Urinary bladder (tissue), 4 donors: ENCODE data around the gene POLH. TPM values are rescaled to one million over a fixed set of nuclear protein-coding genes. Genes with fewer than 3 reads are reported as not detected.

Experiments used
- DNase-seq: peaks from one replicate; pipeline ENCODE4 v3.0.0-alpha.2; 2015; ENCODE audit errors: extremely low spot score
- H3K27ac ChIP-seq: one replicate; pipeline ENCODE4 v1.5.1; 2013; ENCODE audit warnings: low read depth, mild to moderate bottlenecking, moderate library complexity
- H3K36me3 ChIP-seq: one replicate; pipeline ENCODE4 v1.6.1; 2013; ENCODE audit warnings: mild to moderate bottlenecking, moderate library complexity; ENCODE audit not compliant: insufficient read depth
- H3K4me1 ChIP-seq: one replicate; pipeline ENCODE4 v1.6.1; 2013; ENCODE audit warnings: mild to moderate bottlenecking, moderate library complexity; ENCODE audit not compliant: insufficient read depth
- H3K4me3 ChIP-seq: one replicate; pipeline ENCODE4 v1.5.1; 2013; ENCODE audit warnings: low read depth, low read length
- WGBS: extraction: QIAGEN DNeasy Blood & Tissue Kit; methylation state at CpG from one replicate; pipeline ENCODE4 v1.1.7; 2013; 5-methylcytosine and 5-hydroxymethylcytosine counted together
- polyA plus RNA-seq: library from polyadenylated mRNA; stranded (reverse); fragments of 200-250 nt; gene quantifications from one replicate; pipeline ENCODE4 v1.2.3, GENCODE V29; 2013
- total RNA-seq: library from RNA; depleted of rRNA; stranded (reverse); fragments of >200 nt; gene quantifications from one replicate; pipeline ENCODE4 v1.2.3, GENCODE V29; 2014
- donor health status: healthy with polysubstance abuse.
- donor health status: healthy.

The POLH gene
- total and polyA plus RNA-seq, 2 donors: 5.7 to 16.8 TPM

- no peak overlapping the region for H3K27ac ChIP-seq
- H3K36me3 ChIP-seq: no peaks in the 10 kb centered on the region
- no peak for DNase-seq
- no peaks in the 10 kb centered on the region for H3K4me1 ChIP-seq
- 92% methylated on average over 6 of the region's 6 CpGs for WGBS
- no peak overlapping the region for H3K4me3 ChIP-seq
Observed at GRCh38 chr6:43613721-43614395, 37.9 kb downstream of the POLH start.

- Histone ChIP-seq H3K4me1 (no peaks in the 10 kb centered on the region), H3K27ac (no peak overlapping the region), H3K36me3 (no peaks in the 10 kb centered on the region), H3K4me3 (no peak overlapping the region)
- 79% methylated on average over 3 of the region's 3 CpGs for WGBS
- no peak for DNase-seq
Observed at GRCh38 chr6:43614396-43614730, 38.4 kb downstream of the POLH start.

GRCh38 chr6:43616725-43617472 is 40.9 kb downstream of the POLH start:
- H3K27ac ChIP-seq: no peak overlapping the region
- no peak for DNase-seq
- 95% methylated on average over 9 of the region's 9 CpGs for WGBS
- H3K4me1 ChIP-seq: no peaks in the 10 kb centered on the region
- H3K36me3 ChIP-seq: no peaks in the 10 kb centered on the region
- no peak overlapping the region for H3K4me3 ChIP-seq

GRCh38 chr6:43621078-43621835 is 45.3 kb downstream of the POLH start:
- Histone ChIP-seq H3K4me1 (no peaks in the 10 kb centered on the region), H3K27ac (no peak overlapping the region), H3K4me3 (no peak overlapping the region), H3K36me3 (peaks cover 3% of the 10 kb centered on the region)
- 96% methylated on average over 12 of the region's 12 CpGs for WGBS
- no peak for DNase-seq

GRCh38 chr6:43621836-43622180 is 45.8 kb downstream of the POLH start:
- peaks cover 3% of the 10 kb centered on the region for H3K36me3 ChIP-seq
- DNase-seq: no peak
- WGBS: 90% methylated on average over 10 of the region's 10 CpGs
- H3K4me3 ChIP-seq: no peak overlapping the region
- H3K27ac ChIP-seq: no peak overlapping the region
- H3K4me1 ChIP-seq: no peaks in the 10 kb centered on the region

- 90% methylated on average over 10 of the region's 10 CpGs for WGBS
- no peak for DNase-seq
- Histone ChIP-seq H3K4me3 (no peak overlapping the region), H3K36me3 (peaks cover 3% of the 10 kb centered on the region), H3K27ac (no peak overlapping the region), H3K4me1 (no peaks in the 10 kb centered on the region)
Observed at GRCh38 chr6:43622541-43622940, 46.6 kb downstream of the POLH start.

GRCh38 chr6:43623880-43624785 is 48.1 kb downstream of the POLH start:
- H3K27ac ChIP-seq: no peak overlapping the region
- H3K4me3 ChIP-seq: no peak overlapping the region
- DNase-seq: no peak
- peaks cover 3% of the 10 kb centered on the region for H3K36me3 ChIP-seq
- 90% methylated on average over 12 of the region's 12 CpGs for WGBS
- H3K4me1 ChIP-seq: no peaks in the 10 kb centered on the region

- Histone ChIP-seq H3K36me3 (peaks cover 3% of the 10 kb centered on the region), H3K4me3 (no peak overlapping the region), H3K4me1 (no peaks in the 10 kb centered on the region), H3K27ac (no peak overlapping the region)
- DNase-seq: no peak
- 86% methylated on average over 7 of the region's 7 CpGs for WGBS
Observed at GRCh38 chr6:43624786-43625288, 48.9 kb downstream of the POLH start.

- no peak overlapping the region for H3K4me3 ChIP-seq
- 94% methylated on average over 16 of the region's 16 CpGs for WGBS
- H3K36me3 ChIP-seq: peaks cover 3% of the 10 kb centered on the region
- H3K27ac ChIP-seq: no peak overlapping the region
- H3K4me1 ChIP-seq: no peaks in the 10 kb centered on the region
- no peak for DNase-seq
Observed at GRCh38 chr6:43625393-43625992, 49.5 kb downstream of the POLH start.

- peak; percentile 79 for DNase-seq
- H3K36me3 ChIP-seq: peaks cover 3% of the 10 kb centered on the region
- H3K27ac ChIP-seq: peak overlapping the region; percentile 44
- 57% methylated on average over 5 of the region's 5 CpGs for WGBS
- H3K4me3 ChIP-seq: no peak overlapping the region
- H3K4me1 ChIP-seq: no peaks in the 10 kb centered on the region
Observed at GRCh38 chr6:43627008-43627825, 51.2 kb downstream of the POLH start.

GRCh38 chr6:43628393-43629103 is 52.6 kb downstream of the POLH start:
- Histone ChIP-seq H3K4me3 (peak overlapping the region; percentile 84), H3K36me3 (peaks cover 3% of the 10 kb centered on the region), H3K4me1 (no peaks in the 10 kb centered on the region), H3K27ac (peak overlapping the region; percentile 95)
- WGBS: 2% methylated on average over 25 of the region's 25 CpGs
- DNase-seq: peak; percentile 39

GRCh38 chr6:43629104-43629504 is 53.1 kb downstream of the POLH start, which contains the start of gene GTPBP2:
Gene GTPBP2, minus strand, starts transcription at chr6:43629264. Its CDS starts 102 bp downstream, at chr6:43629162.
- peak within 1 kb of the TSS; percentile 84 for H3K4me3 ChIP-seq
- H3K27ac ChIP-seq: peak within 1 kb of the TSS; percentile 95
- WGBS: under 1% methylated on average over 46 of the region's 46 CpGs
- no peaks in the 10 kb centered on the region for H3K4me1 ChIP-seq
- DNase-seq: peak; percentile 98
- peaks cover 3% of the 10 kb centered on the region for H3K36me3 ChIP-seq
